Activated CD8-positive, alpha-beta memory T cell treated with anti-CD3 and anti-CD28 coated beads for 24 hours (primary cell): Measurements from ENCODE around the gene SH3BP4.

Source experiments
- DNase-seq: peaks from one replicate; pipeline ENCODE4 v3.0.0-alpha.2; 2020

The SH3BP4 gene

GRCh38 chr2:234983011-234983726 lies 31.4 kb downstream of the SH3BP4 start:
- no peak for DNase-seq

DNA sequence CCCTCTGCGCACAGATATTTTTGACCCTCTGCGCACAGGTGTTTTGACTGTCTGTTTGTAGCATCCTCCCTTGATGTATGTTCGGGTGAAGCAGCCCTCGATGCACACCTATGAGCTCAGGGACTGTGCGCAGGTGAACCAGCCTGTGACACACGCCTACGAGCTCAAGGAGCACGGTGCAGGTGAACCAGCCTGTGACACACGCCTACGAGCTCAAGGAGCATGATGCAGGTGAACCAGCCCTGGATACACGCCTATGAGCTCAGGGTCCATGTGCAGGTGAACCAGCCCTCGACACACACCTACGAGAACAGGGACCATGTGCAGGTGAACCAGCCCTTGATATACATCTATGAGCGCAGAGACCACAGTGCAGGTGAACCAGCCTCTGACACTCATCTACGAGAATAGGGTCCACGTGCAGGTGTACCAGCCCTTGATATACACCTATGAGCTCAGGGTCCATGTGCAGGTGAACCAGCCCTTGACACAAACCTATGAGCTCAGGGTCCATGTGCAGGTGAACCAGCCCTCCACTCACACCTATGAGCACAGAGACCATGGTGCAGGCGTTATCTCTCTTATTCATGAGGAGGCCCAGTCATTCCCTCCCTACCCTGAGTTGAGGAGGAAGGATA lies 33.9 kb downstream of the SH3BP4 start:
- no peak for DNase-seq

- no peak for DNase-seq
These were observed 34.6 kb downstream of the SH3BP4 start for GRCh38 chr2:234986390-234986789.

DNA sequence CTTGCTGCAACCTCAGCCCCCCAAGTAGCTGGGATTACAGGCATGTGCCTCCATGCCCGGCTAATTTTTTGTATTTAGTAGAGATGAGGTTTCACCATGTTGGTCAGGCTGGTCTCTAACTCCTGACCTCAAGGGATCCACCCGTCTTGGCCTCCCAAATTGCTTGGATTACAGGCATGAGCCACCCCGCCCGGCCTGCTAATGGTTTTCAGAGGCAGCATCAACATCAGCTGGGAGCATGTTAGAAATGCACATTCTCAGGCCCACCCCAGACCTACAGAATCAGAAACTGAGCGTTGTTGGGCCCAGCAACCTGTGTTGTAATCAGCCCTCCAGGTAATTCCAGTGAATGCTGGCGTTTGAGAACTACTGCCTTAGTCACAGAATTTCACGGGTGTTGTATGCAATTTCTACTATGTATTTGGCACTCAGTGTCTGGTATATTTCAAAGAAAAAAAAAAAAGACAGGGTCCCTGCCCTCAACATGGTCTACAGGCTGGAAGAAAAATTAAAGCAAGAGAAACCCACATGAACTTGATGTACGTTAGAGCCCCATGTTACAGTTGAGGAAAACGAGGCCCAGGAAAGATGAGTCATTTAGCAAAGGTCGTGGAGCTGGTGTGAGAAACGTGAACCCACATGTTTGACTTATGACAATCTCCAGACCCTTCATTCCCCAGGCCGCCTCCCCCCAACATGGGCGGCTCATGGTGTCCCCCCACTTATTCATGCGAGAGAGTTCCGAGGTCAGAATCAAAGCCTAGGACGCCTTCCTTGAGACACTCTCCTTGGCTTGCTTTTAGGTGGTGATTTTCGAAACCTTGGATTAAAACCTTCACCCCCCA lies 35.3 kb downstream of the SH3BP4 start:
- no peak for DNase-seq

DNA sequence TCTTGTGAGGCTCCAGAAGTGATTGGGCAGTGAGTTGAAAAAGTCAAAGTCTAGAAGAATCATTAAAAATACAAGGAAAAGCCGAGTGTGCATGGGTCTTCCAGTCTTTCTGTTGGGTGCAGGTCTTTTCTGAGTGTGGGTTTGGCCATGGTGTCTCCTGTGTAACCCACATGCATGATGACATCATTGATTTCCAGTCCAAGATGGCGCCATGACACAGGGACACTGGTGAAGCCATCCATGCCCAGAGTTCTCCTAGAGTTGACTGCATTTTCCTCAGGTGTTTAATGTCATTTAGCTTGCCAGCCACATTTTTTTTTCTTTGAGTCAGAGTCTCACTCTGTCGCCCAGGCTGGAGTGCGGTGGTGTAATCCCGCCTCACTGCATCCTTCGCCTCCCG lies 35.9 kb downstream of the SH3BP4 start:
- DNase-seq: no peak

- no peak for DNase-seq
These were observed 36.7 kb downstream of the SH3BP4 start for GRCh38 chr2:234988491-234988890.

DNA sequence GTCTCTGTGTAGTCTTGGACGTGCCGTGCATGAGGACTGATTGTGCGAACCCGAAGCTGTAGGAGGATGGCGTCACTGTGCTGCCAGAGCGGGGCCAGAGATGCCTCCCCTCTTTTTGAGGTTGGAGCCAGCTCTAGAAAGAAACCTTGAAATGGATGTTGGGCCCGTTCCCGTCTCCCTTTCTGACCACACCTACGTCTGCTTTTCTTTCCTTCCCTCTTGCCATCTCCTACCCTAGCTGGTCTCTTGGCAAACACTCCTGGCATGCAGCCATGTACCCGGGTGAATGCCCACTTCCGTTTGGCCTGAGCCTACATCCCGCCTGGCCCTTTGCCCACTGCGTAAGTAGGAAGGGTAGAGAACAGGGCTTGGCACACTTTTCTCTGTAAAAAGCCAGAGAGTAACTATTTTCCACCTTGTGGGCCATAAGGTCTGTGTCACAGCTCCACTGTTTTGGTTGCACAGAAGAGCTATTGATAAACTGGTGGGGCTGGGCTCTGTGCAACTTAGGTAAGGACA lies 37.4 kb downstream of the SH3BP4 start:
- no peak for DNase-seq

- DNase-seq: no peak
These were observed 38.5 kb downstream of the SH3BP4 start for GRCh38 chr2:234990300-234990699.

- DNase-seq: no peak
These were observed 39.5 kb downstream of the SH3BP4 start for GRCh38 chr2:234991290-234991689.

DNA sequence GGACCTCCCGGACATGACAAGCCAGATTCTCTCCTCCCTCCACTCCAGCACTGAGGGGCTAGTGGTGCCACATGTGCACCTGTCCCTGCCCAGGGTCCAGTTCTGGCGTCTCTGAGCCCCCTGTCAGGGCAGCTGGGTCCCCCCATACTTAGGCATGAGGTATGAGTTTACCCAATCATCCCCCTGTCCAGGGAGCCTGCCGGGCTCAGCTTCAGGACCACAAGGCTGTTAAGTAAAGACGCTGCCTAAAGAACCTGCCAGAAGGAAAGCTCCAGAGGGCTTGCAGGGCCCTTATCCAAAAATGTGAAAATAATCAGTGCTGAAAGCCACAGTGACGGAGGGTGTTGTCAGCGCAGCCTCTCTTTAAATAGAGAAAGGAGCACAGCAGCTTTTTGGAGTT lies 40.0 kb downstream of the SH3BP4 start:
- DNase-seq: no peak

GRCh38 chr2:234992196-234992595 lies 40.4 kb downstream of the SH3BP4 start:
- no peak for DNase-seq

DNA sequence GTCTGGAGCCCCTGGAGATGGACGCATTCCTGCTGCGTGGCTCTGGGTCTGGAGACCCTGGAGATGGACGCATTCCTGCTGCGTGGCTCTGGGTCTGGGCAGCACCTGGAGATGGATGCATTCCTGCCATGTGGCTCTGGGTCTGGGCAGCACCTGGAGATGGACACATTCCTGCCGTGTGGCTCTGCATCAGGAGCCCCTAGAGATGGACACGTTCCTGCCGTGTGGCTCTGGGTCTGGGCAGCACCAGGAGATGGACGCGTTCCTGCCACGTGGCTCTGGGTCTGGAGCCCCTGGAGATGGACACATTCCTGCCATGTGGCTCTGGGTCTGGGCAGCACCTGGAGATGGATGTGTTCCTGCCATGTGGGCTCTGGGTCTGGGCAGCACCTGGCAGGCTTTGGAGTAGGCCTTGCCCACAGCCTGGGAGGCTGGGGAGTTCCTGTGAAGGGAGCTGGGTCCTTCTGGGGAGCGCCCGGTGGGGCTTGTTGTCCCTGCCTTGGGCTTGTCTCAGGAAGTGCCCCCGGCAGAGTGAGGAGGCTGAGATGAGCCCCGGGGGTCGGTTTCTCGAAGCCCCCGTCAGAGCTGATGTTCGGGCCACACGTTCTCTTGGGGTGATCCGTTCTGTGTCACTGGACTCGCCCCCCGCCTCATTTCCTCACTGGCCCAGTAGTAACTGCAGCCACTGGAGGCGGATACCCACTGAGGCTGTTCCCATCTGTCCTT lies 41.0 kb downstream of the SH3BP4 start:
- no peak for DNase-seq

GRCh38 chr2:234993541-234993981 lies 41.7 kb downstream of the SH3BP4 start:
- no peak for DNase-seq

DNA sequence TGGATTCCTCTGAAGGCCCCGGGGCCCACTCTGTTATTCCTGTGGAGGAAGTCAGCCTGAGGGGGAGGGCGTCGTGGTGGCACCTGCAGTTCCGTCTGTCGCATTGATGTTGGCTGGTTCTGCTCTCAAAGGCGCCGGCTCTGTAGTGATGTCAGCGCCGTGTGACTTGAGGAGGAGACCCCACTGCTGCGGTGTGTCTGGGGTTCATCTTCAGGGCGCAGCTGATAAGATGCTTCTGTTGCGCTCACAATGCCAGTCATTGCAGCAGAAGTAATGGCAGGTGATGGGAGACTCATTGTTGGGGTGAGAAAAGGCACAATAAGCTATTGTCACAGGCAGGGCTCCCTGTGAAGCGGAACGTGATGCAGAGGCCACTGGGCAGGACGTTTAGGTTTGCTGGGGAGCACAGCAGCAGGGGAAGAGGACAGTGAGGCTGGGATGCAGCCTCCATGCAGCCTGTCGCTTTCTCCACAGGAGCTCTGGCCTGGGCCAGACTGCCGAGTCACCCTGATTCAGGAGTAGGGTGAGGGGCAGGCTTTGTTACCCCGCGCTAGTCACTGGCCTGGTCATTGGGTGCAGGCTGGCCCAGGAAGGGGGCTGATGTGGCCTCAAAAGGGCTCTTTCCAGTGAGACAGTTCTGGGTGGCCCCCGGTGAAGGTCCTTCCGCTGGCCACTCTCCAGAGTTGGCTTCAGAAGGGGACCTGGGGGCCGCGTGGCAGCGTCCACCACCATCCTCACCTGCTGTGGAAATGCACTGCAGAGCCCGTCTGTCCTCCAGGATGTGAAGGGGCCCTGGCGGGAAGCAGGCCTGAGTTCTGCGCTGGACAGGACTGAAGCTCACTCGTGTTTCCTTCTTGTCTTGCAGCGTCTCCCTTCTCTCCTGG lies 42.9 kb downstream of the SH3BP4 start:
- DNase-seq: no peak

DNA sequence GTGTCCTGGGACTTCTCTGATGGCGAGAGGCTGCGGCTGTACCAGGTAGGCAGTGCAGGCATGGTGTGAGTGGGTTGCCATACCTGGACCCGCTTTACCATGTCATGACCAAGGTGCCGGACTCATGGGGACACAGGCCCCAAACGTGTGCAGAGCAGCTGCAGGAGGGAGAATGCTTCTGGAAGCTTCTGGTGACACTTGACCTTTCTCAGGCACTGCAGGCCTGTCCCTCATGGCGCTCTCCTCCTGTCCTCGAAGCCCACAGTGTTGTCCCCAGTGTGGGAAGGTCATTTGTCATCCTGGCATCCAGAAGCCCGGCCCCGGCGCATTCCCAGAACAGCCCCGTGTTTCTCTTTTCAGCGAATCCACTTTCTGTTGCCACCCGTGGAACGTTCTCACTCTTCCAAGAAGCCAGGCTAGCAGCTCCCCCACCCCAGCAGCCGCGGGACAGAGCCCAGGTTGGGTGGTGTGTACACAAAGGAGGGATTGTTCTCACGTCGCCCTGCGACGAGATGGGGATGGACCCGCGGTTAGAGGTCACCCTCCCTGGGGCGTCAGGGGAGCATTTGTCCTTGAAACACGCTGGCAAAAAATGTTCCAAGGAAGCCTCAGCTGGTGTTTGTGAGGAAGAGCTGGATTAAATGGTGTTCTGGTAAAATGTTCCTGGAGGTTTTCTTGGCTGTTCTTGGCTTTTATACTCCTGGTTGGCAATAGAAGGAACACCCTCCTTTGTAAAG lies 43.7 kb downstream of the SH3BP4 start:
- no peak for DNase-seq

GRCh38 chr2:234996069-234996940 lies 44.5 kb downstream of the SH3BP4 start:
- no peak for DNase-seq

DNA sequence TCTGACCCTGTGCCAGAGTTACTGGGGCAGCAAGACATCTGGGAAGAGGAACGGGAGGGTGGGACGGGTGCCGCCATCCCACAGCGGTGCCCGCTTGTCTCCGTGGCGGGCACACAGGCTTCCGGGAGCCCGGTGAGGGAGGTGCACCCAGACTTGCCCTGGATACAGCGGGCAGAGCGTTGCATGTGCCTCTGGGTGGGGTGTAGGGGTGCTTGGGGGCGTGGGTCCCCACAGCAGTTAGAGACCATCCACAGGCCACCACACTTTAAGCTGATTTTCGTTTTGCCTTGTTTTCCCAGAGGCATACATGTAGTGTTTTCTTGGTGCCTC lies 45.1 kb downstream of the SH3BP4 start:
- DNase-seq: no peak

GRCh38 chr2:234997389-234997788 lies 45.6 kb downstream of the SH3BP4 start:
- no peak for DNase-seq

GRCh38 chr2:234998404-234999211 lies 46.8 kb downstream of the SH3BP4 start:
- DNase-seq: no peak
